Esophagus squamous epithelium (tissue), 4 donors: ENCODE results near the gene DNM2.

Experiments used
- POLR2A ChIP-seq, 4 donors: fragments of 450-650 bp; IDR thresholded peaks; one replicate each; pipeline ENCODE4 v1.6.1; 2017; ENCODE audit warnings: antibody characterized with exemption in 4 of 4, mild to moderate bottlenecking in 4 of 4, moderate library complexity in 3 of 4
- TF ChIP-seq, protein P1 (sequence below), 6 experiments: fragments of 450-650 bp in 4 of 6; fragments of 200-600 bp in 2 of 6; sonication (generic) in 2 of 6; IDR thresholded peaks; one replicate each; pipeline ENCODE4 v1.5.1; 2016 to 2019; ENCODE audit warnings: antibody characterized with exemption in 6 of 6, mild to moderate bottlenecking in 4 of 6, moderate library complexity in 4 of 6

DNA sequence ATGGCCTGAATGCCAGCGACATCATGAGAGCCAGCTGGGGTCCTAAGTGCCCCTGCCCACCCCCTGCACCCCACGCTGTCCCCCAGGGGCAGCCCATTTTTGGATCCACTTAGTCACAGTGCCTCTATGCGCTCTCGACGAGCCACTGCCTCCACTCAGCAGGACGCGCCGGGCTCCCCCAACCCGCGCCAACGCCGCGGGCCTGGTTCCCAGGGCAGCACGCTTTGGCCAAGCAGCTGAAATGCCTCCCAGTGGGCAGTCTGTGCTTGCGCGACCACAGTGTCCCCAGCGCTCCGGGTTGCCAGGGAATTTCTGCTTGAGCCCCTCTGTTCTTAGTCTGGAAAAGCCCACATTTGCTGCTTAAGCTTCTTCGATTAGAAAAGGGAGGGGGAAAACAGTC is 78.8 kb downstream of the DNM2 start:
- TF ChIP-seq, protein P1, sequence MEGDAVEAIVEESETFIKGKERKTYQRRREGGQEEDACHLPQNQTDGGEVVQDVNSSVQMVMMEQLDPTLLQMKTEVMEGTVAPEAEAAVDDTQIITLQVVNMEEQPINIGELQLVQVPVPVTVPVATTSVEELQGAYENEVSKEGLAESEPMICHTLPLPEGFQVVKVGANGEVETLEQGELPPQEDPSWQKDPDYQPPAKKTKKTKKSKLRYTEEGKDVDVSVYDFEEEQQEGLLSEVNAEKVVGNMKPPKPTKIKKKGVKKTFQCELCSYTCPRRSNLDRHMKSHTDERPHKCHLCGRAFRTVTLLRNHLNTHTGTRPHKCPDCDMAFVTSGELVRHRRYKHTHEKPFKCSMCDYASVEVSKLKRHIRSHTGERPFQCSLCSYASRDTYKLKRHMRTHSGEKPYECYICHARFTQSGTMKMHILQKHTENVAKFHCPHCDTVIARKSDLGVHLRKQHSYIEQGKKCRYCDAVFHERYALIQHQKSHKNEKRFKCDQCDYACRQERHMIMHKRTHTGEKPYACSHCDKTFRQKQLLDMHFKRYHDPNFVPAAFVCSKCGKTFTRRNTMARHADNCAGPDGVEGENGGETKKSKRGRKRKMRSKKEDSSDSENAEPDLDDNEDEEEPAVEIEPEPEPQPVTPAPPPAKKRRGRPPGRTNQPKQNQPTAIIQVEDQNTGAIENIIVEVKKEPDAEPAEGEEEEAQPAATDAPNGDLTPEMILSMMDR (IDR thresholded peaks at IDR 0.05), result no peak
- no peak for TF ChIP-seq POLR2A (IDR thresholded peaks at IDR 0.05)
